HEK293 (cell line): ENCODE data around the gene OR2AE1.

Experiments used
- CTCF ChIA-PET: fragments of 350-600 bp; formaldehyde crosslinking; extraction: SDS; loops from one replicate; lab custom pipeline; 2021; ENCODE audit warnings: antibody characterized with exemption; lab: Yijun Ruan, JAX
- POLR2A ChIA-PET: fragments of 300-600 bp; formaldehyde crosslinking; extraction: SDS; loops from one replicate; lab custom pipeline; 2020; ENCODE audit warnings: antibody characterized with exemption, inconsistent platforms; lab: Yijun Ruan, JAX
- H3K27ac ChIP-seq: fragments of 200-500 bp; sonication (Bioruptor generic); 2 replicates; pipeline ENCODE4 v1.5.1; 2014; ENCODE audit warnings: low read depth, low read length, control low read depth, inconsistent platforms; ENCODE audit errors: extremely low read depth
- H3K36me3 ChIP-seq, 2 experiments: fragments of 200-500 bp in 1 of 2; sonication (Bioruptor generic) in 1 of 2; 1 replicate in 1 of 2; 2 replicates in 1 of 2; pipeline ENCODE4 v1.5.1; 2014 to 2017; ENCODE audit warnings: inconsistent platforms in 2 of 2, low read length in 2 of 2; ENCODE audit not compliant: control insufficient read depth in 2 of 2, insufficient read depth in 1 of 2
- H3K4me1 ChIP-seq: fragments of 200-500 bp; sonication (Bioruptor generic); 2 replicates; pipeline ENCODE4 v1.5.1; 2014; ENCODE audit warnings: mild to moderate bottlenecking, low read length, inconsistent platforms; ENCODE audit not compliant: control insufficient read depth, insufficient read depth
- H3K4me3 ChIP-seq: 2 replicates; pipeline ENCODE4 v1.5.1; 2011; ENCODE audit warnings: low read depth, mild to moderate bottlenecking, control low read depth, low read length, moderate library complexity
- H3K9me3 ChIP-seq: fragments of 200-500 bp; sonication (Bioruptor generic); 2 replicates; pipeline ENCODE4 v1.5.1; 2014; ENCODE audit warnings: low read depth, low read length, inconsistent platforms; ENCODE audit not compliant: control insufficient read depth, insufficient read depth
- SP3 ChIP-seq: fragments of 450-650 bp; formaldehyde crosslinking; IDR thresholded peaks from 2 replicates; pipeline ENCODE4 v1.5.1; 2016; ENCODE audit warnings: missing biosample characterization, missing genetic modification characterization
- TCF7L2 ChIP-seq: IDR thresholded peaks from 2 replicates; pipeline ENCODE4 v1.6.1; 2011; ENCODE audit warnings: low read depth, mild to moderate bottlenecking, inconsistent platforms, low read length, moderate library complexity, borderline replicate concordance
- ZBTB17 ChIP-seq: fragments of 450-650 bp; formaldehyde crosslinking; IDR thresholded peaks from 2 replicates; pipeline ENCODE4 v1.5.1; 2016; ENCODE audit warnings: missing biosample characterization, missing genetic modification characterization
- ZBTB49 ChIP-seq: fragments of 450-650 bp; formaldehyde crosslinking; IDR thresholded peaks from 2 replicates; pipeline ENCODE4 v1.5.1; 2016; ENCODE audit warnings: missing biosample characterization, missing genetic modification characterization, low read depth
- ZFHX2 ChIP-seq: fragments of 450-650 bp; formaldehyde crosslinking; conservative IDR thresholded peaks from 2 replicates; pipeline ENCODE4 v1.5.1; 2016; ENCODE audit warnings: missing biosample characterization, missing genetic modification characterization
- ZFP37 ChIP-seq: fragments of 450-650 bp; formaldehyde crosslinking; IDR thresholded peaks from 2 replicates; pipeline ENCODE4 v1.5.1; 2016; ENCODE audit warnings: missing biosample characterization, missing genetic modification characterization
- ZNF169 ChIP-seq: fragments of 450-650 bp; formaldehyde crosslinking; IDR thresholded peaks from 2 replicates; pipeline ENCODE4 v1.5.1; 2016; ENCODE audit warnings: missing biosample characterization, missing genetic modification characterization
- ZNF175 ChIP-seq: fragments of 450-650 bp; formaldehyde crosslinking; IDR thresholded peaks from 2 replicates; pipeline ENCODE4 v1.5.1; 2016; ENCODE audit warnings: missing biosample characterization, missing genetic modification characterization
- ZNF19 ChIP-seq: fragments of 450-650 bp; formaldehyde crosslinking; IDR thresholded peaks from 2 replicates; pipeline ENCODE4; 2016; ENCODE audit warnings: missing biosample characterization, missing genetic modification characterization, low read depth
- ZNF221 ChIP-seq: fragments of 450-650 bp; formaldehyde crosslinking; IDR thresholded peaks from 2 replicates; pipeline ENCODE4 v1.5.1; 2017; ENCODE audit warnings: missing biosample characterization, missing genetic modification characterization, borderline replicate concordance
- ZNF23 ChIP-seq: fragments of 450-650 bp; formaldehyde crosslinking; IDR thresholded peaks from 2 replicates; pipeline ENCODE4 v1.5.1; 2016; ENCODE audit warnings: missing biosample characterization, missing genetic modification characterization, borderline replicate concordance
- ZNF239 ChIP-seq: fragments of 450-650 bp; formaldehyde crosslinking; IDR thresholded peaks from 2 replicates; pipeline ENCODE4 v1.5.1; 2016; ENCODE audit warnings: missing biosample characterization, missing genetic modification characterization
- ZNF302 ChIP-seq: fragments of 450-650 bp; formaldehyde crosslinking; IDR thresholded peaks from 2 replicates; pipeline ENCODE4 v1.5.1; 2016; ENCODE audit warnings: missing biosample characterization, missing genetic modification characterization, low read depth
- ZNF366 ChIP-seq: fragments of 450-650 bp; formaldehyde crosslinking; conservative IDR thresholded peaks from 2 replicates; pipeline ENCODE4 v1.5.1; 2016; ENCODE audit warnings: missing biosample characterization, missing genetic modification characterization
- ZNF530 ChIP-seq: fragments of 450-650 bp; formaldehyde crosslinking; IDR thresholded peaks from 2 replicates; pipeline ENCODE4 v1.5.1; 2016; ENCODE audit warnings: low read depth, missing biosample characterization, missing genetic modification characterization
- ZNF548 ChIP-seq: fragments of 450-650 bp; formaldehyde crosslinking; IDR thresholded peaks from 2 replicates; pipeline ENCODE4 v1.5.1; 2016; ENCODE audit warnings: missing biosample characterization, missing genetic modification characterization
- ZNF626 ChIP-seq: fragments of 450-650 bp; sonication (Bioruptor Pico); formaldehyde crosslinking; IDR thresholded peaks from 2 replicates; pipeline ENCODE4 v1.5.1; 2018; ENCODE audit warnings: missing biosample characterization, missing genetic modification characterization, inconsistent platforms
- ZNF629 ChIP-seq: fragments of 450-650 bp; formaldehyde crosslinking; IDR thresholded peaks from 2 replicates; pipeline ENCODE4 v1.5.1; 2017; ENCODE audit warnings: missing biosample characterization, missing genetic modification characterization
- ZNF639 ChIP-seq: fragments of 450-650 bp; formaldehyde crosslinking; IDR thresholded peaks from 2 replicates; pipeline ENCODE4 v1.5.1; 2016; ENCODE audit warnings: missing biosample characterization, missing genetic modification characterization
- ZNF692 ChIP-seq: fragments of 450-650 bp; formaldehyde crosslinking; IDR thresholded peaks from 2 replicates; pipeline ENCODE4 v1.5.1; 2016; ENCODE audit warnings: missing biosample characterization, missing genetic modification characterization
- ZNF791 ChIP-seq: fragments of 450-650 bp; formaldehyde crosslinking; IDR thresholded peaks from 2 replicates; pipeline ENCODE4 v1.5.1; 2016; ENCODE audit warnings: missing biosample characterization, missing genetic modification characterization
- ZSCAN4 ChIP-seq: fragments of 450-650 bp; formaldehyde crosslinking; IDR thresholded peaks from 2 replicates; pipeline ENCODE4 v1.5.1; 2017; ENCODE audit warnings: missing biosample characterization, missing genetic modification characterization
- TF ChIP-seq, protein P1 (sequence below): fragments of 450-650 bp; formaldehyde crosslinking; IDR thresholded peaks from 2 replicates; pipeline ENCODE4 v1.5.1; 2016; ENCODE audit warnings: missing biosample characterization, missing genetic modification characterization
- TF ChIP-seq, protein P2 (sequence below): fragments of 450-650 bp; formaldehyde crosslinking; IDR thresholded peaks from 2 replicates; pipeline ENCODE4 v1.5.1; 2016; ENCODE audit warnings: missing biosample characterization, missing genetic modification characterization
- TF ChIP-seq, protein P3 (sequence below): fragments of 450-650 bp; formaldehyde crosslinking; IDR thresholded peaks from 2 replicates; pipeline ENCODE4 v1.5.1; 2016; ENCODE audit warnings: missing biosample characterization, missing genetic modification characterization

OR2AE1 gene

GRCh38 chr7:99876933-99877332 lies at the start of gene OR2AE1:
Gene OR2AE1 (minus strand): TSS chr7:99877033. CDS start chr7:99877033, 0 bp downstream.
- Histone ChIP-seq H3K4me3 (no peak within 1 kb of the TSS), H3K4me1 (no peaks in the 10 kb centered on the region), H3K27ac (no peak within 1 kb of the TSS), H3K9me3 (no peaks in the 10 kb centered on the region), H3K36me3 (no peaks in the 10 kb centered on the region)
- ChIA-PET CTCF (interaction anchor here (0.6 kb wide), 1 partner anchor 854 kb away, joined by 3 read pairs; no protein-coding TSS in a partner anchor), POLR2A (no interaction called here)
- TF ChIP-seq ZSCAN4 (tag by site-specific recombination) (no peak), ZBTB17 (tag by site-specific recombination) (no peak), ZNF23 (no peak), ZNF239 (tag by site-specific recombination) (no peak), ZNF548 (no peak), ZFHX2 (no peak), ZBTB49 (tag by site-specific recombination) (no peak), ZNF221 (tag by site-specific recombination) (no peak), ZNF19 (no peak), ZNF639 (tag by site-specific recombination) (no peak), TCF7L2 (no peak), ZNF302 (tag by site-specific recombination) (no peak), ZNF791 (tag by site-specific recombination) (no peak), ZNF175 (no peak), ZFP37 (tag by site-specific recombination) (no peak), ZNF366 (tag by site-specific recombination) (no peak), ZNF626 (tag by site-specific recombination) (no peak)
- TF ChIP-seq, protein P1, sequence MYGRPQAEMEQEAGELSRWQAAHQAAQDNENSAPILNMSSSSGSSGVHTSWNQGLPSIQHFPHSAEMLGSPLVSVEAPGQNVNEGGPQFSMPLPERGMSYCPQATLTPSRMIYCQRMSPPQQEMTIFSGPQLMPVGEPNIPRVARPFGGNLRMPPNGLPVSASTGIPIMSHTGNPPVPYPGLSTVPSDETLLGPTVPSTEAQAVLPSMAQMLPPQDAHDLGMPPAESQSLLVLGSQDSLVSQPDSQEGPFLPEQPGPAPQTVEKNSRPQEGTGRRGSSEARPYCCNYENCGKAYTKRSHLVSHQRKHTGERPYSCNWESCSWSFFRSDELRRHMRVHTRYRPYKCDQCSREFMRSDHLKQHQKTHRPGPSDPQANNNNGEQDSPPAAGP = no peak
- TF ChIP-seq, protein P2, sequence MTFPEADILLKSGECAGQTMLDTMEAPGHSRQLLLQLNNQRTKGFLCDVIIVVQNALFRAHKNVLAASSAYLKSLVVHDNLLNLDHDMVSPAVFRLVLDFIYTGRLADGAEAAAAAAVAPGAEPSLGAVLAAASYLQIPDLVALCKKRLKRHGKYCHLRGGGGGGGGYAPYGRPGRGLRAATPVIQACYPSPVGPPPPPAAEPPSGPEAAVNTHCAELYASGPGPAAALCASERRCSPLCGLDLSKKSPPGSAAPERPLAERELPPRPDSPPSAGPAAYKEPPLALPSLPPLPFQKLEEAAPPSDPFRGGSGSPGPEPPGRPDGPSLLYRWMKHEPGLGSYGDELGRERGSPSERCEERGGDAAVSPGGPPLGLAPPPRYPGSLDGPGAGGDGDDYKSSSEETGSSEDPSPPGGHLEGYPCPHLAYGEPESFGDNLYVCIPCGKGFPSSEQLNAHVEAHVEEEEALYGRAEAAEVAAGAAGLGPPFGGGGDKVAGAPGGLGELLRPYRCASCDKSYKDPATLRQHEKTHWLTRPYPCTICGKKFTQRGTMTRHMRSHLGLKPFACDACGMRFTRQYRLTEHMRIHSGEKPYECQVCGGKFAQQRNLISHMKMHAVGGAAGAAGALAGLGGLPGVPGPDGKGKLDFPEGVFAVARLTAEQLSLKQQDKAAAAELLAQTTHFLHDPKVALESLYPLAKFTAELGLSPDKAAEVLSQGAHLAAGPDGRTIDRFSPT (tag by site-specific recombination) = no peak

GRCh38 chr7:99926321-99926720 lies 49.5 kb upstream of the OR2AE1 start:
- POLR2A ChIA-PET = no interaction called here
- H3K4me1 ChIP-seq = no peaks in the 10 kb centered on the region
- CTCF ChIA-PET = no interaction called here
- H3K27ac ChIP-seq = no peak overlapping the region
- H3K4me3 ChIP-seq = no peak overlapping the region
- H3K9me3 ChIP-seq = no peaks in the 10 kb centered on the region
- H3K36me3 ChIP-seq = peaks cover 0 to under 1% of the 10 kb centered on the region in 2 experiments; a peak in 1 of 3 replicates
- TF ChIP-seq SP3 (tag by site-specific recombination) = no peak
- no peak for TF ChIP-seq ZNF169 (tag by site-specific recombination)
- TF ChIP-seq ZNF629 (tag by site-specific recombination) = no peak
- no peak for TF ChIP-seq ZNF692 (tag by site-specific recombination)
- TF ChIP-seq, protein P3, sequence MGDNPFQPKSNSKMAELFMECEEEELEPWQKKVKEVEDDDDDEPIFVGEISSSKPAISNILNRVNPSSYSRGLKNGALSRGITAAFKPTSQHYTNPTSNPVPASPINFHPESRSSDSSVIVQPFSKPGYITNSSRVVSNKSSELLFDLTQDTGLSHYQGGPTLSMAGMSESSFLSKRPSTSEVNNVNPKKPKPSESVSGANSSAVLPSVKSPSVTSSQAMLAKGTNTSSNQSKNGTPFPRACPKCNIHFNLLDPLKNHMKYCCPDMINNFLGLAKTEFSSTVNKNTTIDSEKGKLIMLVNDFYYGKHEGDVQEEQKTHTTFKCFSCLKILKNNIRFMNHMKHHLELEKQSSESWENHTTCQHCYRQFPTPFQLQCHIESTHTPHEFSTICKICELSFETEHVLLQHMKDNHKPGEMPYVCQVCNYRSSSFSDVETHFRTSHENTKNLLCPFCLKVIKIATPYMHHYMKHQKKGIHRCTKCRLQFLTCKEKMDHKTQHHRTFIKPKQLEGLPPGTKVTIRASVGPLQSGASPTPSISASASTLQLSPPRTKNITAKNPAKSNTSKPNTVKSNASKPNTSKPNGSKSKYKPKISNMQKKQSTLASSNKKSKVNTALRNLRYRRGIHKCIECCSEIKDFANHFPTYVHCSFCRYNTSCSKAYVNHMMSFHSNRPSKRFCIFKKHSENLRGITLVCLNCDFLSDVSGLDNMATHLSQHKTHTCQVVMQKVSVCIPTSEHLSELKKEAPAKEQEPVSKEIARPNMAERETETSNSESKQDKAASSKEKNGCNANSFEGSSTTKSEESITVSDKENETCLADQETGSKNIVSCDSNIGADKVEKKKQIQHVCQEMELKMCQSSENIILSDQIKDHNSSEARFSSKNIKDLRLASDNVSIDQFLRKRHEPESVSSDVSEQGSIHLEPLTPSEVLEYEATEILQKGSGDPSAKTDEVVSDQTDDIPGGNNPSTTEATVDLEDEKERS (tag by site-specific recombination) = no peak
- TF ChIP-seq ZNF530 (tag by site-specific recombination) = no peak
